DOHH2 (cell line): ENCODE measurements around the gene CDPF1.

Experiments used
- H3F3A ChIP-seq: fragments of 200-600 bp; sonication (generic), shearing (Covaris generic); 2 replicates; pipeline ENCODE4 v1.6.0; 2016; ENCODE audit warnings: antibody characterized with exemption, mild to moderate bottlenecking; ENCODE audit not compliant: control insufficient read depth, insufficient read depth
- H3K27ac ChIP-seq: fragments of 200-600 bp; sonication (generic); 2 replicates; pipeline ENCODE4 v1.5.1; 2014; ENCODE audit warnings: low read depth, mild to moderate bottlenecking, low read length, moderate library complexity
- H3K27me3 ChIP-seq: fragments of 200-600 bp; sonication (generic); 2 replicates; pipeline ENCODE4 v1.6.1; 2014; ENCODE audit warnings: mild to moderate bottlenecking, low read length, mixed read lengths; ENCODE audit not compliant: control insufficient read depth
- H3K36me3 ChIP-seq: fragments of 200-600 bp; sonication (generic); 2 replicates; pipeline ENCODE4 v1.6.1; 2014; ENCODE audit warnings: mild to moderate bottlenecking, low read length, moderate library complexity, mixed read lengths; ENCODE audit not compliant: control insufficient read depth
- H3K4me1 ChIP-seq: fragments of 200-600 bp; sonication (generic); 2 replicates; pipeline ENCODE4 v1.6.1; 2014; ENCODE audit warnings: mild to moderate bottlenecking, low read length, mixed read lengths; ENCODE audit not compliant: control insufficient read depth
- H3K4me2 ChIP-seq: fragments of 200-600 bp; sonication (generic); 2 replicates; pipeline ENCODE4 v1.6.0; 2014; ENCODE audit warnings: mild to moderate bottlenecking, low read length, moderate library complexity
- H3K4me3 ChIP-seq: fragments of 200-600 bp; sonication (generic); 2 replicates; pipeline ENCODE4 v1.5.1; 2014; ENCODE audit warnings: mild to moderate bottlenecking, low read length, mixed read lengths
- H3K79me2 ChIP-seq: fragments of 200-600 bp; sonication (generic); 2 replicates; pipeline ENCODE4 v1.6.1; 2014; ENCODE audit warnings: mild to moderate bottlenecking, low read length, mixed read lengths; ENCODE audit not compliant: control insufficient read depth
- H3K9me2 ChIP-seq: fragments of 200-600 bp; sonication (generic); replicated peaks from 2 replicates; pipeline ENCODE4 v1.6.1; 2014; ENCODE audit warnings: mild to moderate bottlenecking, low read length, mixed read lengths; ENCODE audit not compliant: control insufficient read depth
- H3K9me3 ChIP-seq: fragments of 200-600 bp; sonication (generic); 2 replicates; pipeline ENCODE4 v1.6.1; 2014; ENCODE audit warnings: antibody characterized with exemption, low read length, mixed read lengths; ENCODE audit not compliant: control insufficient read depth, insufficient read depth
- H4K20me1 ChIP-seq: fragments of 200-600 bp; sonication (generic); 2 replicates; pipeline ENCODE4 v1.6.0; 2014; ENCODE audit warnings: low read depth, mild to moderate bottlenecking, antibody characterized with exemption, low read length, moderate library complexity; ENCODE audit not compliant: control insufficient read depth, insufficient read depth
- CTCF ChIP-seq: fragments of 200-600 bp; sonication (generic); IDR thresholded peaks from one replicate; pipeline ENCODE4 v1.5.1; 2014; ENCODE audit warnings: antibody characterized with exemption, mild to moderate bottlenecking, low read depth, low read length; ENCODE audit not compliant: poor library complexity, severe bottlenecking
- EZH2phosphoT487 ChIP-seq: fragments of 200-600 bp; sonication (generic); IDR thresholded peaks from 2 replicates; pipeline ENCODE4 v1.6.1; 2017; ENCODE audit warnings: borderline replicate concordance, mild to moderate bottlenecking, antibody characterized with exemption, low read length, moderate library complexity, mixed read lengths

The CDPF1 gene

GRCh38 chr22:46280063-46280817 is 30.1 kb upstream of the CDPF1 start:
- TF ChIP-seq EZH2phosphoT487: no peak
- no peak for TF ChIP-seq CTCF
- Histone ChIP-seq H3K79me2 (no peaks in the 10 kb centered on the region), H4K20me1 (no peaks in the 10 kb centered on the region), H3K9me2 (no peaks in the 10 kb centered on the region), H3K4me1 (peaks cover 7% of the 10 kb centered on the region), H3K4me3 (no peak overlapping the region), H3F3A (no peaks in the 10 kb centered on the region), H3K27me3 (no peaks in the 10 kb centered on the region), H3K4me2 (no peak overlapping the region), H3K27ac (no peak overlapping the region), H3K36me3 (no peaks in the 10 kb centered on the region), H3K9me3 (peaks cover 4% of the 10 kb centered on the region; the same call in 1 of the 2 replicates)

GRCh38 chr22:46278656-46279645 is 28.9 kb upstream of the CDPF1 start:
- peaks cover 7% of the 10 kb centered on the region for H3K4me1 ChIP-seq
- H3K27me3 ChIP-seq: no peaks in the 10 kb centered on the region
- H4K20me1 ChIP-seq: no peaks in the 10 kb centered on the region
- no peaks in the 10 kb centered on the region for H3F3A ChIP-seq
- H3K27ac ChIP-seq: no peak overlapping the region
- H3K36me3 ChIP-seq: no peaks in the 10 kb centered on the region
- TF ChIP-seq EZH2phosphoT487 (no peak), CTCF (no peak)
- no peak overlapping the region for H3K4me3 ChIP-seq
- no peaks in the 10 kb centered on the region for H3K9me2 ChIP-seq
- no peak overlapping the region for H3K4me2 ChIP-seq
- no peaks in the 10 kb centered on the region for H3K79me2 ChIP-seq
- H3K9me3 ChIP-seq: peaks cover 6% of the 10 kb centered on the region; the same call in 1 of the 2 replicates

- Histone ChIP-seq H3K79me2 (no peaks in the 10 kb centered on the region), H3K4me2 (no peak overlapping the region), H3K27me3 (no peaks in the 10 kb centered on the region), H3F3A (no peaks in the 10 kb centered on the region), H3K9me2 (no peaks in the 10 kb centered on the region), H3K4me1 (peaks cover 7% of the 10 kb centered on the region), H3K36me3 (no peaks in the 10 kb centered on the region), H3K9me3 (peaks cover 6% of the 10 kb centered on the region; the same call in 1 of the 2 replicates), H3K4me3 (no peak overlapping the region), H4K20me1 (no peaks in the 10 kb centered on the region), H3K27ac (no peak overlapping the region)
- TF ChIP-seq EZH2phosphoT487 (no peak), CTCF (no peak)
Measured at GRCh38 chr22:46276563-46276962, 26.5 kb upstream of the CDPF1 start.
